ENCODE measurements around the gene IGHMBP2.

Gene IGHMBP2

GRCh38 chr11:68980776-68981065, 77.0 kb downstream of the IGHMBP2 start, which contains the start of gene MRGPRD:
Gene MRGPRD (minus strand): TSS chr11:68980986. CDS start chr11:68980986, 0 bp downstream.
- no peak for DNase-seq (ENCODE audit: low read depth in 2 of 2)

- no peak for DNase-seq (ENCODE audit: low read depth in 2 of 2)
Observed at GRCh38 chr11:68982134-68982533, 78.4 kb downstream of the IGHMBP2 start.

GRCh38 chr11:68983801-68984200, 80.1 kb downstream of the IGHMBP2 start:
- DNase-seq (ENCODE audit: low read depth in 2 of 2), result no peak

- DNase-seq (ENCODE audit: low read depth in 2 of 2), result no peak
Observed at GRCh38 chr11:68987211-68987610, 83.5 kb downstream of the IGHMBP2 start.

- no peak for DNase-seq (ENCODE audit: low read depth in 2 of 2)
Observed at GRCh38 chr11:68988491-68988890, 84.8 kb downstream of the IGHMBP2 start.

All from stimulated activated CD4-positive, alpha-beta T cell treated with anti-CD3 and anti-CD28 coated beads, Interleukin-4, amount 100 ng/mL, for 48 hours (primary cell).